ENCODE data around the gene HEXD.

HEXD gene

GRCh38 chr17:82483204-82483660 lies 65.1 kb downstream of the HEXD start:
- no peak overlapping the region for H4K8ac ChIP-seq (ENCODE audit: low read length)
- peaks cover 3% of the 10 kb centered on the region for H3K79me1 ChIP-seq (replicated peaks; ENCODE audit: low read length, poor library complexity, severe bottlenecking)
- H3K9ac ChIP-seq (ENCODE audit: low read length) = no peak overlapping the region
- no peaks in the 10 kb centered on the region for H3K27me3 ChIP-seq (ENCODE audit: control insufficient read depth in 1 of 2, insufficient read depth in 1 of 2, low read length in 2 of 2)
- H2BK15ac ChIP-seq (ENCODE audit: low read depth, poor library complexity, severe bottlenecking) = no peak overlapping the region
- no peak overlapping the region for H3K4ac ChIP-seq (ENCODE audit: low read depth in 1 of 2, low read length in 2 of 2)
- H3K4me2 ChIP-seq (ENCODE audit: low read length, poor library complexity, severe bottlenecking) = no peak overlapping the region
- H3K4me1 ChIP-seq (ENCODE audit: control insufficient read depth, insufficient read depth, low read depth, low read length) = no peaks in the 10 kb centered on the region
- H2AFZ ChIP-seq (ENCODE audit: low read depth, low read length) = no peak overlapping the region
- no peak overlapping the region for H2BK12ac ChIP-seq (ENCODE audit: low read length in 2 of 2)
- H3K4me3 ChIP-seq (ENCODE audit: insufficient read depth in 1 of 2, low read depth in 1 of 2, low read length in 2 of 2) = no peak overlapping the region
- H3K18ac ChIP-seq (ENCODE audit: low read depth in 1 of 2, low read length in 2 of 2) = no peak overlapping the region
- H3K36me3 ChIP-seq (ENCODE audit: control insufficient read depth in 1 of 2, insufficient read depth in 2 of 2, low read depth in 1 of 2, low read length in 2 of 2) = peaks cover 79 to 86% of the 10 kb centered on the region in 2 experiments
- 96% methylated on average over 5 of the region's 6 CpGs for WGBS
- H2BK120ac ChIP-seq (ENCODE audit: low read depth, low read length) = no peak overlapping the region
- no peak overlapping the region for H3K14ac ChIP-seq (ENCODE audit: low read length in 2 of 2)
- no peak overlapping the region for H2AK5ac ChIP-seq (ENCODE audit: low read length, severe bottlenecking)
- H3K9me3 ChIP-seq (ENCODE audit: control insufficient read depth, low read length) = no peaks in the 10 kb centered on the region
- no peak for DNase-seq
- no peak overlapping the region for H2BK5ac ChIP-seq (ENCODE audit: low read depth, low read length, poor library complexity, severe bottlenecking)
- H3K27ac ChIP-seq (ENCODE audit: low read length, poor library complexity, severe bottlenecking) = no peak overlapping the region
- H4K91ac ChIP-seq (ENCODE audit: low read length) = no peak overlapping the region
- H3K23ac ChIP-seq (ENCODE audit: low read length in 2 of 2) = no peak overlapping the region

- H3K27me3 ChIP-seq (ENCODE audit: control insufficient read depth in 1 of 2, insufficient read depth in 1 of 2, low read length in 2 of 2) = no peaks in the 10 kb centered on the region
- H3K9ac ChIP-seq (ENCODE audit: low read length) = no peak overlapping the region
- H2AFZ ChIP-seq (ENCODE audit: low read depth, low read length) = no peak overlapping the region
- no peak overlapping the region for H2BK12ac ChIP-seq (ENCODE audit: low read length in 2 of 2)
- no peaks in the 10 kb centered on the region for H3K4me1 ChIP-seq (ENCODE audit: control insufficient read depth, insufficient read depth, low read depth, low read length)
- H2BK120ac ChIP-seq (ENCODE audit: low read depth, low read length) = no peak overlapping the region
- no peak overlapping the region for H2BK15ac ChIP-seq (ENCODE audit: low read depth, poor library complexity, severe bottlenecking)
- no peak overlapping the region for H3K4ac ChIP-seq (ENCODE audit: low read depth in 1 of 2, low read length in 2 of 2)
- no peak for DNase-seq
- no peak overlapping the region for H3K14ac ChIP-seq (ENCODE audit: low read length in 2 of 2)
- H3K27ac ChIP-seq (ENCODE audit: low read length, poor library complexity, severe bottlenecking) = no peak overlapping the region
- H3K4me3 ChIP-seq (ENCODE audit: insufficient read depth in 1 of 2, low read depth in 1 of 2, low read length in 2 of 2) = no peak overlapping the region
- peaks cover 78 to 81% of the 10 kb centered on the region in 2 experiments for H3K36me3 ChIP-seq (ENCODE audit: control insufficient read depth in 1 of 2, insufficient read depth in 2 of 2, low read depth in 1 of 2, low read length in 2 of 2)
- no peak overlapping the region for H3K23ac ChIP-seq (ENCODE audit: low read length in 2 of 2)
- H2BK5ac ChIP-seq (ENCODE audit: low read depth, low read length, poor library complexity, severe bottlenecking) = no peak overlapping the region
- no peak overlapping the region for H4K91ac ChIP-seq (ENCODE audit: low read length)
- H2AK5ac ChIP-seq (ENCODE audit: low read length, severe bottlenecking) = no peak overlapping the region
- WGBS = 99% methylated on average over 9 of the region's 9 CpGs
- no peak overlapping the region for H4K8ac ChIP-seq (ENCODE audit: low read length)
- no peak overlapping the region for H3K4me2 ChIP-seq (ENCODE audit: low read length, poor library complexity, severe bottlenecking)
- H3K79me1 ChIP-seq (replicated peaks; ENCODE audit: low read length, poor library complexity, severe bottlenecking) = no peaks in the 10 kb centered on the region
- H3K9me3 ChIP-seq (ENCODE audit: control insufficient read depth, low read length) = no peaks in the 10 kb centered on the region
- H3K18ac ChIP-seq (ENCODE audit: low read depth in 1 of 2, low read length in 2 of 2) = no peak overlapping the region
These were observed 65.7 kb downstream of the HEXD start for GRCh38 chr17:82483836-82484235.

- H3K27ac ChIP-seq (ENCODE audit: low read length, poor library complexity, severe bottlenecking) = no peak overlapping the region
These were observed 68.3 kb downstream of the HEXD start for GRCh38 chr17:82486231-82487094.

GRCh38 chr17:82487910-82488309 lies 69.8 kb downstream of the HEXD start:
- no peak overlapping the region for H3K4ac ChIP-seq (ENCODE audit: low read depth in 1 of 2, low read length in 2 of 2)
- no peaks in the 10 kb centered on the region for H3K9me3 ChIP-seq (ENCODE audit: control insufficient read depth, low read length)
- H2AFZ ChIP-seq (ENCODE audit: low read depth, low read length) = no peak overlapping the region
- WGBS = 95% methylated on average over 14 of the region's 14 CpGs
- no peak overlapping the region for H2BK15ac ChIP-seq (ENCODE audit: low read depth, poor library complexity, severe bottlenecking)
- no peak for DNase-seq
- no peaks in the 10 kb centered on the region for H3K27me3 ChIP-seq (ENCODE audit: control insufficient read depth in 1 of 2, insufficient read depth in 1 of 2, low read length in 2 of 2)
- no peak overlapping the region for H2AK5ac ChIP-seq (ENCODE audit: low read length, severe bottlenecking)
- H2BK5ac ChIP-seq (ENCODE audit: low read depth, low read length, poor library complexity, severe bottlenecking) = no peak overlapping the region
- H3K23ac ChIP-seq (ENCODE audit: low read length in 2 of 2) = no peak overlapping the region
- H3K79me1 ChIP-seq (replicated peaks; ENCODE audit: low read length, poor library complexity, severe bottlenecking) = no peaks in the 10 kb centered on the region
- no peak overlapping the region for H2BK120ac ChIP-seq (ENCODE audit: low read depth, low read length)
- no peak overlapping the region for H2BK12ac ChIP-seq (ENCODE audit: low read length in 2 of 2)
- H3K4me3 ChIP-seq (ENCODE audit: insufficient read depth in 1 of 2, low read depth in 1 of 2, low read length in 2 of 2) = no peak overlapping the region
- H4K91ac ChIP-seq (ENCODE audit: low read length) = no peak overlapping the region
- H3K14ac ChIP-seq (ENCODE audit: low read length in 2 of 2) = no peak overlapping the region
- H3K4me1 ChIP-seq (ENCODE audit: control insufficient read depth, insufficient read depth, low read depth, low read length) = peaks cover 5% of the 10 kb centered on the region
- peaks cover 47 to 62% of the 10 kb centered on the region in 2 experiments for H3K36me3 ChIP-seq (ENCODE audit: control insufficient read depth in 1 of 2, insufficient read depth in 2 of 2, low read depth in 1 of 2, low read length in 2 of 2)
- H3K27ac ChIP-seq (ENCODE audit: low read length, poor library complexity, severe bottlenecking) = no peak overlapping the region
- no peak overlapping the region for H3K9ac ChIP-seq (ENCODE audit: low read length)
- no peak overlapping the region for H4K8ac ChIP-seq (ENCODE audit: low read length)
- H3K18ac ChIP-seq (ENCODE audit: low read depth in 1 of 2, low read length in 2 of 2) = no peak overlapping the region
- H3K4me2 ChIP-seq (ENCODE audit: low read length, poor library complexity, severe bottlenecking) = no peak overlapping the region

More at GRCh38 chr17:82486231-82487094, 68.3 kb downstream of the HEXD start:
- H2AFZ ChIP-seq (ENCODE audit: low read depth, low read length) = no peak overlapping the region
- H3K4me2 ChIP-seq (ENCODE audit: low read length, poor library complexity, severe bottlenecking) = no peak overlapping the region
- no peaks in the 10 kb centered on the region for H3K9me3 ChIP-seq (ENCODE audit: control insufficient read depth, low read length)
- no peak overlapping the region for H2BK15ac ChIP-seq (ENCODE audit: low read depth, poor library complexity, severe bottlenecking)
- no peak overlapping the region for H2AK5ac ChIP-seq (ENCODE audit: low read length, severe bottlenecking)
- H3K79me1 ChIP-seq (replicated peaks; ENCODE audit: low read length, poor library complexity, severe bottlenecking) = no peaks in the 10 kb centered on the region
- H3K27me3 ChIP-seq (ENCODE audit: control insufficient read depth in 1 of 2, insufficient read depth in 1 of 2, low read length in 2 of 2) = no peaks in the 10 kb centered on the region
- no peak overlapping the region for H4K8ac ChIP-seq (ENCODE audit: low read length)
- H3K4me3 ChIP-seq (ENCODE audit: insufficient read depth in 1 of 2, low read depth in 1 of 2, low read length in 2 of 2) = no peak overlapping the region
- no peak overlapping the region for H3K23ac ChIP-seq (ENCODE audit: low read length in 2 of 2)
- H2BK5ac ChIP-seq (ENCODE audit: low read depth, low read length, poor library complexity, severe bottlenecking) = no peak overlapping the region
- no peak overlapping the region for H3K9ac ChIP-seq (ENCODE audit: low read length)
- H2BK120ac ChIP-seq (ENCODE audit: low read depth, low read length) = no peak overlapping the region
- 94% methylated on average over 13 of the region's 13 CpGs for WGBS
- peaks cover 61 to 69% of the 10 kb centered on the region in 2 experiments for H3K36me3 ChIP-seq (ENCODE audit: control insufficient read depth in 1 of 2, insufficient read depth in 2 of 2, low read depth in 1 of 2, low read length in 2 of 2)
- no peak overlapping the region for H4K91ac ChIP-seq (ENCODE audit: low read length)
- H3K4ac ChIP-seq (ENCODE audit: low read depth in 1 of 2, low read length in 2 of 2) = no peak overlapping the region
- H3K18ac ChIP-seq (ENCODE audit: low read depth in 1 of 2, low read length in 2 of 2) = no peak overlapping the region
- H3K4me1 ChIP-seq (ENCODE audit: control insufficient read depth, insufficient read depth, low read depth, low read length) = peaks cover 3% of the 10 kb centered on the region
- no peak overlapping the region for H3K14ac ChIP-seq (ENCODE audit: low read length in 2 of 2)
- H2BK12ac ChIP-seq (ENCODE audit: low read length in 2 of 2) = no peak overlapping the region
- no peak for DNase-seq
